AG10803 (cell line): Measurements from ENCODE around the gene GPR4.
A peak's percentile ranks its signal among the peaks of the same experiment; 100 is the strongest.

Experiments used
- DNase-seq: peaks from one replicate; pipeline ENCODE4 v3.0.0; 2010; ENCODE audit warnings: low read depth
- H3K4me3 ChIP-seq: 2 replicates; pipeline ENCODE4 v1.5.1; 2011; ENCODE audit warnings: mild to moderate bottlenecking, low read length, control low read depth
- TF ChIP-seq, protein P1 (sequence below): conservative IDR thresholded peaks from 2 replicates; pipeline ENCODE4 v1.5.1; 2011; ENCODE audit warnings: mild to moderate bottlenecking, low read length, control low read depth, inconsistent platforms

Gene GPR4

DNA sequence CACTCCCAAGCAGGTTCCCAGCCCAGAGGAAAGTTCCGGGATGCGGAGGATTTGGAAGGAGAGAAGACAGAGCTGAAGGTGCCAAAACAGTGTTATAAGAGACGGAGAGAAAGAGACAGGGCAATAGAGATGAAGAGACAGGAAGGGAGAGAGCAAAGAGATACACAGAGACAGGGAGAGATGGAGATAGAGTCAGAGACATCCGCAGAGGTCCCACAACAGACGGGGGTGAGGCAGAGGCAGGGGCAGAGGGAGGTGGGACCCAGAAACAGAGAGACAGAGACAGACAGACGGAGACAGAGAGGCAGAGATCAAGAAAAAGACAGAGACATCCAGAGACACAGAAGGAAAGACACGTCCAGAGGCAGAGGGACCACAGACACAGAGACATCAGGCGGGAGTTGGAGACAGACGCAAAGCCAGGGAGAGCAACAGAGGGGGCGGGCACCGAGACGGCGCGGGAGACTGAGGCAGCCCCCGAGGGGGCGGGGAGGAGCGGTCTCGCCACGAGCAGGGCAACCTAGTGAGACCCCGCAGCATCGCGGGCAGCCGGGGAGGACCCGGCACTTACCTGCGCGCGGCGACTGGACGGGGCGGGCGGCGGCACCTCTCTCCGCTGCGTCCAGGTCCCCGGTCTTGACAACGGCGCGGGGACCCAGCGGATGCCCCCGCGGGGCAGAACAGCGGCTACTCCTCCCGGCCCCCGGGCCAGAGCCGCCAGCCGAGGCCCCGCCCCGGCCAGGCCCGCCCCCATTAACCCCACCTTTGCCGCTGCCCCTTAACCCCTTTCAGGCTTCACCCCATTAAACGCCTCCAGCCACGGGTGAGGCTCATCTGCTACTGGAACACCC is at the start of gene GPR4:
Gene GPR4, minus strand, starts transcription at position 689 of the 851 bp plus-strand sequence. CDS start 10,346 bp downstream, outside the sequence.
- TF ChIP-seq, protein P1, sequence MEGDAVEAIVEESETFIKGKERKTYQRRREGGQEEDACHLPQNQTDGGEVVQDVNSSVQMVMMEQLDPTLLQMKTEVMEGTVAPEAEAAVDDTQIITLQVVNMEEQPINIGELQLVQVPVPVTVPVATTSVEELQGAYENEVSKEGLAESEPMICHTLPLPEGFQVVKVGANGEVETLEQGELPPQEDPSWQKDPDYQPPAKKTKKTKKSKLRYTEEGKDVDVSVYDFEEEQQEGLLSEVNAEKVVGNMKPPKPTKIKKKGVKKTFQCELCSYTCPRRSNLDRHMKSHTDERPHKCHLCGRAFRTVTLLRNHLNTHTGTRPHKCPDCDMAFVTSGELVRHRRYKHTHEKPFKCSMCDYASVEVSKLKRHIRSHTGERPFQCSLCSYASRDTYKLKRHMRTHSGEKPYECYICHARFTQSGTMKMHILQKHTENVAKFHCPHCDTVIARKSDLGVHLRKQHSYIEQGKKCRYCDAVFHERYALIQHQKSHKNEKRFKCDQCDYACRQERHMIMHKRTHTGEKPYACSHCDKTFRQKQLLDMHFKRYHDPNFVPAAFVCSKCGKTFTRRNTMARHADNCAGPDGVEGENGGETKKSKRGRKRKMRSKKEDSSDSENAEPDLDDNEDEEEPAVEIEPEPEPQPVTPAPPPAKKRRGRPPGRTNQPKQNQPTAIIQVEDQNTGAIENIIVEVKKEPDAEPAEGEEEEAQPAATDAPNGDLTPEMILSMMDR: no peak
- DNase-seq: no peak
- H3K4me3 ChIP-seq: peak within 1 kb of the TSS; percentile 48

GRCh38 chr19:45650722-45651121 is 48.7 kb upstream of the GPR4 start:
- TF ChIP-seq, protein P1: no peak
- DNase-seq: no peak

GRCh38 chr19:45646345-45646698 is 44.3 kb upstream of the GPR4 start:
- H3K4me3 ChIP-seq: peak overlapping the region; percentile 62

More at GRCh38 chr19:45650722-45651121, 48.7 kb upstream of the GPR4 start:
- no peak overlapping the region for H3K4me3 ChIP-seq

DNA sequence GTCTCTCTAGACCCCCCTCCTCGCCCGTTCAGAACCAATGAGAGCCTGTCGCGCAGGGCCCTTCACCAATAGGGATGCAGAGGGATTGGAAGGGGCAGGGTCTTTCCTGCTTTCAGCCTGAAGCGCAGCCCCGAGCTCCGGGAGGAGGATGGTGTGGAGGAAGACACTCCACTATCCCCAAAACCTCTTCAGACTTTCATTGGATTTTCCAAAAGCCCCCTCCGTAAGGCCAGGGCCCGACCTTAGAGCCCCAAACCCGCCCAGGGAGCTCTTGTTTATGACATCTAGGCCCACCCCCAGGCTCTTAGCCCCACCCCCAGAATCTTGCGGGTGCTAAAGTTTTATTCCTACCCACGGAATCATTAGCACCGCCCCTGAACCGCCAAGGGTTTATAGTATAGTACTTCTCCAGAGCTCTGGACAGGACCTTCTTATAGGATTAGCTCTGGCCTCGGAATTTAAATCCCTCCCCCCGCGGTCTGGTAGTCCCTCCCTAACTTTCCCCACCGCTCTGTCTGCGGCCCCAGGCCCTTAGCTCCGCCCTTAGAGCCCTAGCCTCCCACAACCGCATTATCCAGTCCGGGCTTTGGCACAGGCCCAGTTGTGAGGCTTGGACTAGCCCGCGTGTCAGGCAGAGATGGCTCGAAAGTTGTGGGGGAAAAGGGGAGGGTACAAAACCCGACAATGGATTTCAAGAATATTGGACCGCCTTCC is 43.8 kb upstream of the GPR4 start:
- H3K4me3 ChIP-seq: peak overlapping the region; percentile 62
- TF ChIP-seq, protein P1: no peak
- peak; percentile 70 for DNase-seq

More at GRCh38 chr19:45646345-45646698, 44.3 kb upstream of the GPR4 start:
- DNase-seq: no peak
- TF ChIP-seq, protein P1: no peak

DNA sequence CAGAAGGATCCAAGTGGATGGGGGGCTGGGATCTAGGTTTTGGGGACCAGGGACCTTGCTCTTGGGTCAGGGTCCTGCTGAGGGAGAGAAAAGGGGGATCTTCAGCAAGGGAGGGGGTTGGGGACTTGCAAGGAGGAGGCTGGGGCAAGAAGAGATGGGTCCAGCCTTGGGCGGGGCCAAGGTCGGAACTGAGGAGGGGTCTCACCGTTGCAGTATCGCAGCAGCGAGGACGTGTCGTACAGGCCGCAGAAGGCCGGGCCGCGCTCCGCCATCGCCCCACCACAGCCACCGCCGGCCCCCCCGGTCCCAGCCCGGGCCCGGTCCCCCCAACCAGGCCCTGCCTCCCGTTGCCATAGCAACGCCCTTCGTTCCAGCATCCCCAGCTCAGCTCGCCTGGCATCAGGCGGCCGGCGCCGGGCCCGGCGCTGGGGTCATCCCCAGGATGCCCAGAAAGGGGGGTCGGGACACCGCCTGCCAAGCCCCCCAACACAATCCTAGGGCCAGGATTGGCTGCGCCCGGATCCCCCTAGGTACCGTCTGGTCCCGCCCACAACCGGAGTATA is 43.1 kb upstream of the GPR4 start:
- no peak for DNase-seq
- TF ChIP-seq, protein P1: no peak
- H3K4me3 ChIP-seq: peak overlapping the region; percentile 62

DNA sequence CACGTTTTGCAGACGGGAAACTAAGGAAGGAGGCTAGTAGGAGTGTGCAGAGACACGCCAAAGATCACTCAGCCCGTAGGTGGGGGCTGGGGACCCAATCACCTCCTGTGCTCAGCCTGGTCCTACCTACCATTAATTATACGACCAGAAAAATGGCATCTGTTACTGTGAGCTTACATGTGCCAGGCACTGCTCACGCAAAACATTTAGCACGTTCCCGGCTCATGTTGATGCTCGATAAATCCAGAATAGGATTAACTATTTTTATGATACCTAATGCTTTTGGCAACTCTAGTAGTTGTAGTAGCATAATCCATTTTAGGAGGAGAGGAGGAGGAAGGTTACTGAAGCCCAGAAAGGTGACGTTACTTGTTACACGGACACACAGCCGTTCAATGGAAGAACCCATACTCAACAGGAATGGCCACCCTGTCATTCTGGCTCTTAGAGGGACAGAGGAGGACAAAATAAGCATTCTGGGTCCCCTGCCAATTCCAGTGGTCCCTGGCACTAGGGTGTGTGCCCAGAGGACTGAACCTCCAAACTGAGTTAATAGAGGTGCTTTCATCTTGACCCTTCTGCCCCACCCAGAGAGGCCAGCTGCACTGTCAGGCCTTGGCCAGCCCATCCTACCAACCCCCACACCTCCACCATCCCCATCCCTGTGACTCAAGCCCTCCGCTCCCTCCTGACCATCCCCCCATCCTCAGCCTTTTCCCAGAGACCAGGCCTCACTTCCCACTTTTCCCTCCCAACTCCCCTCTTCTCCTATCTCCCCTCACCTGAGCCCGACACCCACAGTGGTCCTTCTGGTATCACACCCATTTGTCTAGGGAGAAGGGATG is 42.1 kb upstream of the GPR4 start:
- TF ChIP-seq, protein P1: no peak
- H3K4me3 ChIP-seq: no peak overlapping the region
- DNase-seq: no peak
